HG02610 (cell line): ENCODE results near the gene SHC4.
"Not testable (repeated sequence)": the region's sequence is repeated elsewhere in the genome, so short reads cannot be mapped to it uniquely, and the experiment has no call there.

Experiments used
- ATAC-seq: cut with Tn5 transposase; IDR thresholded peaks from one replicate; pipeline ENCODE4 v1.9.1; 2021; ENCODE audit warnings: mild to moderate bottlenecking, moderate library complexity; ENCODE audit not compliant: unreplicated experiment

Gene SHC4

DNA sequence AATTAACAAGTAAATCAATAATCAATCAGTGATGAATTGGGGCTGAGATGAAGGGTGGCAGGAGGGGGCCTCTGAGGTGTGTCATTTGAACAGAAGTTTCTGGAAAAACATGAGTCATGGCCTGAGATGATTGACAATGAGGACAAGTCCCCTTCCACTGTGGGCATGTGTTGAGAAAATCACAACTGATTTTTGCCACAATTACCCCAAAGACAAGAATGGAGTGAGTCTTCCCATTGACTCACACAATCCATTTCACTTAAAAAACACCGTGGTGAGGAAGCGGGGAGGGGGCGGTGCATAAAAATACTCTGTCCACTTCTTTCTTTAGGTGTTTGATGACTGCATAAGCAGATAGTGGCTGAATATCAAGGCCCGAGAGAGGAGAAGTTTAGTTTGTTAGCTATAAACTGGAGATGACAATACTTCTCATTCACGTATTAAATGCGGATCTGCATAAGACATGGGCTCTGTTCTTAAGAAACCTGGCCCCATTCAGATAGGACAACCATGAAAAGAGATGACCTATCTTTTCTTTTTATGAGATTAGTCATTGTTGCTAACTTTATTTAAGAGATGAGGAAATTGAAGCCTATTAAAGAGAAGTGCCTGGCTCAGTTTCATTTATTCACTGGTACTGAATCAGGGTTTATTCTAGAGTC is 34.7 kb downstream of the SHC4 start:
- ATAC-seq = no peak

DNA sequence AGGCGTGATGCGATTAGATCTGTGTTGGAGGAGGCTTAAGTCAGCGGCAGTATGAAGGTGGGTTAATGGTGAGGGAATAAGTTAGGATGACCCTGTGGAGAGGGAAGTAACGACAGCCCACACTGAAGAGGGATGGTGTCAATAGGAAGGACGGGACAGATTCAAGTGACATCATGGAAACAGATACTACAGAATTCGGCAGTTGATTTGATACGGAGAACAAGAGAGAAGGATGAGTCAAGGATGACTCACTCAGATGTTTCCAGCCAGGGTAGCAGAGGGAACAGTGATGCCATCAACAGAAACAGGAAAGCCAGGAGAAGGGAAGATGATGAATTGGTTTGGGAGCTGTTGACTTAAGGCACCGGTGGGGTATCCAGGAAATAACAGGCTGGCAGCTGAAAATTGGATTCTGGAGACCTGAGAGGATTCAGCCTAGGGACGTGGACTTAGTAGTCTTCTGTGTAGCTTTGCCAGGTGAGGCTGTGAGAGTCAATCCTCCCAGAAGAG is 38.0 kb downstream of the SHC4 start:
- no peak for ATAC-seq

DNA sequence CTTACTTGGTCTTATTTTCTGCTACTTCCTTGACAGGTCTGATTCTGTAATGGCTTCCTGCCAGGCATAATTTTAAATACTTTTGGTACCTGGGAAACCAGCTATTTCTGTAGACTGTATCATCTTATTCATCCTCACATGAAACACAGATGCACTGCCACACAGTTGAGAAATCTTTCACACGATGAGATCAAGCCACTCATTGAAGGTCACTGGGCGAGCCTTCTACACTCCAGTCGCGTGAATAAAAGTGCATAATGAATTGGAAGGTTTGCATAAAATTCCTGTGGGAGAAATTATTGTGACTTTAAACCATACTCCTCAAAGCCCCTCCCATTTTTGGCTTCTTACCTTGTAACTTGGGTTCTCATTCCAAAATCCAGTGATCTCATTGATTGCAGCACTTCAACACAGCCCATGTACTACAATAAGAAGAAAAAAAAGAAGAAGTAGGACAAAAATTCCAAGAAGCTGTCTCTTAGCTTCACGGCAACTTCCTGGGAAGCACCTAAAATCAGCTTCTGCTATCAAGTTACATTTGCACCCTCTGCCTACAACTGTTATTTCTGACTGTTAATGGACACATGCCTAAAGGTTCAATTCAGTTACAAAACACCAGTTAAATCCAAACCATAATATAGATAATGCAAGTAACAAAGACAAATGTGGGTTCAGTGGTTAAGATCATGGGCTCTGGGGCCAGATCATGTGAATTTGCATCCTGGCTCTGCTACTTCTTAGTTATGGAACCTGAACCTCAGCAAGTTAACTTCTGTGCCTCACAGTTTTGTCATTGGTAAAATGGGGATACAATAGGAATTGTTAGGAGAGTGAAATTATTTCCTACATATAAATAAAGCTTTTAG is 39.0 kb downstream of the SHC4 start:
- no peak for ATAC-seq

DNA sequence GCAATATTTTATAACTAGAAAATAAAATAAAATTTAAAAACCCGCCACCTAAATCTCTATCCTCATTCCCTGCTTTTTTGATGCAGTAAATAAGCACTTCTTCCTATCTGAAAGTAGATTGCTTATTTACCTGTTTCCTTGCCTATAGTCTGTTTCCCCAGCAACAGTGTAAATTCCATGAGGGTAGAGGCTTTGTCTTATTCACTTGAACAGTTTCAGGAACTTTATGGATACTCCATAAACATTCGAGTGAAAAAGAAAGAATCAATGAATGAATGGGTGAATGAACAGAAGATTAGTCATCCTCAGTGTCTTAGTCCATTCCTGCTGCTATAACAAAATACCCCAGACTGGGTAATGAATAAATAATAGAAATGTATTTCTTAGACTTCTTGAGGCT is 41.7 kb downstream of the SHC4 start:
- ATAC-seq = no peak

DNA sequence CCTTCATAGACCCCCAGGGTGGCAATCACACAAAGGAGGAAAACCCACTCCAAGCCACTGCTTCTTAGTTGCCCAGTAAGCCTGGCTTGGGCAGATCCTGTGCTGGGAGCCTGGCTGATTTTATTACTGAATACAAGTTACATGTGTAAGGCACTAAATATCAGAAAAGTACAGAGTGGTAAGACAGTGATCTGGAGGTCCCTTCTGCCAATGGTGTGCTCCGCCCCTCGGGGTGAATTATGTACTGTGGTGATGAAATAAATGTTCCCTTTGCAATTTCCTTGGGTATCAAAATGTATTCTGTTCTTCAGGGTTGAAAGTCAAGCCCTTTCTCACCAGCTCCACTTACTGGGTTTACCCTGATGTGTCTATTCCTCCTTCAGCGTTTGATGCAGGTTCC is 47.0 kb downstream of the SHC4 start:
- ATAC-seq = no peak

DNA sequence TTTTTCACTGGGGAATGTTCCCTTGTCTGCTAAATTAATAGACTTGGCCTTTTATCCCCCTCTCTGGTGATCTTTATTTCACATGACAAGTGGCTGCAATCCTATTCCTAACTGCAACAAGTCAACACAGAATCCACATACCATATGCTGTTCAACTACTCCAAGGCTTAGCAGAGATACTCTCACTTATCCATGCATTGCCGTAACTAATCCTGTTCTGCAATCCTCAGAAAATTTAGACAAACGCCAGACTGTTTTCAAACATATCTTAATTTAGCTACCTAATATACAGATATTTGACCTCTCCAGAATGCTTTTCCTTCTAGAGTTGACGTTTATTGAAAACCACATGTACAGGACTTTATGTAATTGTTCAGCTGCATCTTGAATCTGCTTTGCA is 47.9 kb downstream of the SHC4 start:
- ATAC-seq = no peak

DNA sequence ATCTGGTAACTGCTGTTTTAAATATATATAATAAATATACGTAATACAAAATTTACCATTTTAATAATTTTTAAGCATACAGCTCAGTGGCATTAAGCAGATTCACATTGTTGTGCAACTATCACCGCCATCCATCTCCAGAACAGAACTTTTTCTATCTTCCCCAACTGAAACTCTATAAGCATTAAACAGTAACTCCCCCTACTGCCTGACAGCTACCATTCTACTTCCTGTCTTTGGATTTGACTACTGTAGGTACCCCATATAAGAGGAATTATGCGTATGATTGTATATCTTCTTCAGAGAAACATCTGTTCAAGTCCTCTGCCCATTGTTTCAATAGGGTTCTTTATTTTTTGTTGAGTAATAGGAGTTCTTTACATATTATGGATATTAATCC is 49.0 kb downstream of the SHC4 start:
- ATAC-seq = no peak

DNA sequence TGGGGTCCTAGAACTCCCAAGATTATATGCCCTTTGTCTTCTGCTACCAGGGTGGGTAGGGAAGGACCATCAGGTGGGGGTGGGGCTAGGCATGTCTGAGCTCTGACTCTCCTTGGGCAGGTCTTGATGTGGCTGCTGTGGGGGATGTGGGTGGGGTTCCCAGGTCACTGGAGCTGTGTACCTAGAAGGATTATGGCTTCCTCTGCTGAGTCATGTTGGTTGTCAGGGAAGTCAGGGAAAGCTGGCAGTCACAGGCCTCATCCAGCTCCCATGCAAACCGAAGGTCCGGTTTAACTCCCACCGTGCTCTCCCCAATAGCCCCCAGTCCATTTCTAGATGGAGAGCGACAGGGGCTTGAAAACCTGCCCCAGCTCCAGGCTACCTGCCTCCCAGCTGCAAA is 50.6 kb downstream of the SHC4 start:
- no peak for ATAC-seq

DNA sequence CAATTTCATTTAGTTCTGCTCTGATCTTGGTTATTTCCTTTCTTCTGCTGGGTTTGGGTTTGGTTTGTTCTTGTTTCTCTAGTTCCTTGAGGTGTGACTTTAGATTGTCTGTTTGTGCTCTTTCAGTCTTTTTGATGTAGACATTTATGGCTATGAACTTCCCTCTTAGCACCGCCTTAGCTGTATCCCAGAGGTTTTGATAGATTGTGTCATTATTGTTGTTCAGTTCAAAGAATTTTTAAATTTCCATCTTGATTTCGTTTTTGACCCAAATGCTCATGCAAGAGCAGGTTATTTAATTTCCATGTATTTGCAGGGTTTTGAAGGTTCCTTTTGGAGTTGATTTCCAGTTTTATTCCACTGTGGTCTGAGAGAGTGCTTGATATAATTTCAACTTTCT is 53.2 kb downstream of the SHC4 start:
- not testable (repeated sequence) for ATAC-seq

DNA sequence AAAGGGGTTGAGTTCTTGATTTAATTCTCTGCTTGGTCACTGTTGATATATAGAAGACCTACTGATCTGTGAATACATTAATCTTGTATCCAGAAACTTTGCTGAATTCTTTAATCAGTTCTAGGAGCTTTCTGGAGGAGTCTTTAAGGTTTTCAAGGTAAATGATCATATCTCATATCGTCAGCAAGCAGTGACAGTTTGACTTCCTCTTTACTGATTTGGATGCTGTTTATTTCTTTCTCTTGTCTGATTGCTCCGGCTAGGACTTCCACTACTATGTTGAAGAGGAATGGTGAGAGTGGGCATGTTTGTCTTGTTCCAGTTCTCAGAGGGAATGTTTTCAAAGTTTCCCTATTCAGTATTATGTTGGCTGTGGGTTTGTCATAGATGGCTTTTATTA is 54.4 kb downstream of the SHC4 start:
- not testable (repeated sequence) for ATAC-seq

DNA sequence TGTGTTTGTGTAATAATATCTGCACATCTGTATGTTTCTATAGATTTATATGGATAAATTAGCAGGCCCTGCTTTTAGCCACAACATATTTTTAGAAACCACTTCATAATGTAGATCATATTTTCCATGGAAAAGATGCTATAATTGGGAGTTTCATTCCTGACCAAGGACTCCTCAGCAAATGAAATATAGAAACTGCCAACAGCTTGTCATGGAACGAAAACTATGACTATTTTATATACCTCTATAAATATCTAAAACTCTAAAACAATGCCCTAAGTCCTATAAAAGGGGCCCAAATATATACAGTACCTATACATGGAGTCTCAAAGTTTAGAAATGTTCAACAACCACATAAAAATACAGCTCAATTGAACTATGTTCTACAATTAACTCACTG is 57.9 kb downstream of the SHC4 start:
- no peak for ATAC-seq

DNA sequence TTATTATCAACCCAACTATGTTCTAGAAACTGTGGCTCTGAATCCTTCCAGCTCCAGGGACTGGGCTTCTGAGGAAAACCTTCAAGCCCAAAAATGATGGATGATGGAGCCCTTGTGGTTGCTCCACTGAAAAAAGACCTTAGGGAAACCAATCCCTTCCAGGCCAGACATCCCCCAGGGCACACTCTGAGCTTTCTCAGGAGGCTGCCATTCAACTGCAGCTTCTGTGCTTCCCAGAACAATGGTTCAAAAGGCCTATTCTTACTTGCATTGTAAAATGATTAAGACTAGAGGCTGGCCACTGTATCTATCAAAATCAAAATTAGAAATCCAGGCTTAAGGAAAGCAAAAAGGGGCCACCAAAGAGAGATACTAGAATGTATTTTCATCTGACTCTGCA is 58.5 kb downstream of the SHC4 start:
- no peak for ATAC-seq

DNA sequence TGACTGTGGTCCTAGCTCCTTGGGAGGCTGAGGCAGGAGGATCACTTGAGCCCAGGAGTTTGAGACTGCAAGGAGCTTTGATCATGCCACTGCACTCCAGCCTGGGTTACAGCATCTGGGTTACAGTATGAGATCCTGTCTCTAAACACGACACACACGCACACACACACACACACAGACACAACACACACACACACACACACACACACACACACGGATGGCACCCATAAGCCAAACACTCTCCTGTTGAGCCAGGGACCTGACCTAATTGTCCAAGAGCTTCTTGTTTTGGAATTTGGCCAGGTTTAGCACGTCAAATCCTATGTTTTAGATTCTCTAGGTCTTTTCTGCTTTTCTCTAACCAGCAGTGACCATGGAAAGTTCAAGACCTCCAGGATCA is 59.0 kb downstream of the SHC4 start:
- no peak for ATAC-seq

DNA sequence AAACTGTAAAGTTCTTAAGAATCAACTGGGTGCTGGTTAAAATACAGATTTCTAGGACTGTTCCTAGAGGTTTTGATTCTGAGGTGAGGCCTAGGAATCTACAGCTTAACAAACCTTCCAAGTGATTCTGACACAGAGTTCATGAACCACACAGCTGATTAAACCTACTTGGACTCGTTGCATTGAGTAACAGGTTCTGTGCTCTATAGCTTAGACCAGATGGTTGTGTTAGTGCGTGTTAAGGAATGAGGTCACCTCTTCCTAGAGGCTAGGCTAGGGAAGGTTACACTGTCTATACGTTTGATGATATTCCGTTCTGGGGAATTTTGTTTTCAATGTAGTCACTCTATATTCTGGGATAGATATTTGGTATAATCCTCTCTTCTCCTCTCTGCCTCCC is 63.9 kb downstream of the SHC4 start:
- no peak for ATAC-seq

DNA sequence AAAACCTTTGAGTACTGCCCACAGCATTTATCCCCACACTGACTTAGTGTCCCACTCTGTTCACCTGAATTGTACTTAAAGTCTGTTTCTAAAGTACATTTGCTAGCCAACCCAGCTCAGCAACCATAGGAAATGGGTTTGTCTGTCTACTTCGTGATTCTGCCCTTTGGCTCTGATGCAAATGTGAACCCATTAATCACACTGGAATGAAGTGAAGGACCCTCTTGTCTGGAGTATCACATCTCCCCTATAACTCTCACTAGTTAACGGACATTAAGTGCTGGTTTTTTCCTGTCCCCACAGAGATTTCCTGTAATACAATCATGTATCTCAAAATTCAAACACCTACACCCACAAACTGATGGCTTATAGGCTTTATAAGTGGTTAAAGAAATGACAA is 65.3 kb downstream of the SHC4 start:
- no peak for ATAC-seq

DNA sequence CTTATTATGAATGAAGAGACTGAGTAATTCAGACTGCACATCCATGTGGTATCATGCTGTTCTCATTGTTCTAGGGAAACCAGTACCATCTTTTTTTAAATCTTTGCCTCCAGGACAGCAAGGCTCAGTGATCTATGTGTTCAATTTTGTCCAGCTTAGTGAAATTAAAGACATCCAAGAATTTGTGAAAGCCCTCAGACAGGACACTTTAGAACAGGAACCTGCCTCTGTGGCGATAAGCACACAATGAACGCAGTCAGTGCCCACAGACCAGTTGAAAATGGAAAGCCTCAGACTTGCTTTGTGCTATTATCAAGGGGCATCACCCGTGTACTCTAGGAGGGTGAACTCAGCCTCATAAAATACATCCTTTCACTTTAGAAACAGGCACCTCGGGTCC is 65.7 kb downstream of the SHC4 start:
- ATAC-seq = no peak

DNA sequence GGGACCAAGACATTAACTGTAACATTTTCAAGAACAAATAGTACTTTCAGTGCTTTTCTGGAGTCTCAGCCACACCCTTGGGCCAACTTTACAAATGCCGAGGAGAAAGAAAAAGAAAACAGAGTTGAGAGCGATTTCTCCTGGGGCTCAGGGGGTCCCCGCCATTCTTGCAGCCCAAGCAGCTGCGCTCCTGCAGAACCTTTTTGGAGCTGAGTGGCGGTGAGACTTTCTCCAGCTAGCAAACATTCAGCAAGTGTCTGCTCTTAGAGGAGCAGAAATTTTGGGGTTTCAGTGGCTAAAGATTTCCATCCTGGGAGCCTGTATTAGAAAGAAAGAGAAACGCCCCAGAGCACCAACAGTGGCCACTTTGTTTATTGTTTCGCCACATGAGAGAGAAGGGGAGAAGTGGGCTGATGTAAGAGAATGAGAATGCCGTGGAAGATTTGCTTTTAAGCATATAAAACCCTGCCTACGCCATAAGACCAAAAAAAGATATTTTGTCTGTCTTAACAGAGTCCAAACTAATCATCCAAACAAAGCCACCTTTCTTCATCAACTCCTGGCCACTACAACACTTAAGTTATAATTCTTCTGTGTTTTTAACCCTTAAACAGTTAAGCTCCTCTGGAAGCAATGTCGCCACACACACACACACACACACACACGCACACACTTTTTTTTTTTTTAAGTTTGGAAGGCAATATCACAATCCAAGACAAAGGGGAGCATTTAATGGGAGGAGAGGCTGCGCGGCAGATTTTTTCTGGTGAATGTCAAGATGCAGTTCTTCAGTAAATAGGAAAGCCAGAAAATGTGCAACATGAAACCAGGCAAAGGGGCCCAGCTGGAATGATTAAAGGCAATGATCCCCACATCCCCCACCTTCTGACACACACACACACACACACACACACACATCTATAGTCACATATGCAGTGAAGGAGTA is 66.6 kb downstream of the SHC4 start:
- ATAC-seq = no peak

DNA sequence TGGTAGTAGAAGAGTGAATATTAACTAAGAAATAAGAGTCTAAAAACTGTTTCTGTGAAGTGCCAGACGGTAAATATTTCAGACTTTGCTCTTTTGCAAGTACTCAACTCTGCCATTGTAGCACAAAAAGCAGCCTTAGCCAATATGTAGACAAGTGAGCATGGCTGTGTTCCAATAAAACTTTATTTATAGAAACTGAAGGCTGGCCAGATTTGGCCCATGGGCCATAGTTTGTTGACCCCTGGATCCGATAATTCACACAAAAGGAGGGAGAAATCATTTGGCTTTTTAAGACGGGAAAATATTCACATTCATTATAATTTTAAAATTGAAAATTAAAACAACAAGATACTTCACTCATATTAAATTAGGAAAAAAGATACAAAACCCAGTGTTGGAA is 70.4 kb downstream of the SHC4 start:
- ATAC-seq = no peak

DNA sequence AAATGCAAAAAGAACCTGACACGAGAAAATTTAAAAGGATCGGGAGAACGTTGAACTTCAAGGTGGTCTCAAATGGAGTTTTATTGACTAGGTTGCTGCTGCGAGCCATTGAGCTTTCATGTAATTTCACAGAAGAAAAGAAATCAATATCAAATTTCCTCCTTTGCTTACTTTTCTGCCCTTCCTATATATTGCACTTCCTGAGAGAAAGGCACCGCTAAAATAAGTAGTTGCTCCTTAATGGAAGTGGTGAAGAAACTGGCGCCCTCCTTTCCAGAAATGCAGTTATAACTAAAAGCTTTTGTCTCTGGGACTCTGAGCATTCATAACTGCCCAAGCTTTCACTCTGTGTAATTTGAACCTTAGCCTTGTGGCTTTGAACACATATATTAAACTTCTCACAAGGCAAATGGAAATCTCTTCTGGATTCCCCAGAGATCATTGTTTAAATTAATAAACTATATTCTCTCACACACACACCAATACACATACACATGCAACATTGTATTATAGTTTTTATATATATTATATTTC is 72.4 kb downstream of the SHC4 start:
- no peak for ATAC-seq

DNA sequence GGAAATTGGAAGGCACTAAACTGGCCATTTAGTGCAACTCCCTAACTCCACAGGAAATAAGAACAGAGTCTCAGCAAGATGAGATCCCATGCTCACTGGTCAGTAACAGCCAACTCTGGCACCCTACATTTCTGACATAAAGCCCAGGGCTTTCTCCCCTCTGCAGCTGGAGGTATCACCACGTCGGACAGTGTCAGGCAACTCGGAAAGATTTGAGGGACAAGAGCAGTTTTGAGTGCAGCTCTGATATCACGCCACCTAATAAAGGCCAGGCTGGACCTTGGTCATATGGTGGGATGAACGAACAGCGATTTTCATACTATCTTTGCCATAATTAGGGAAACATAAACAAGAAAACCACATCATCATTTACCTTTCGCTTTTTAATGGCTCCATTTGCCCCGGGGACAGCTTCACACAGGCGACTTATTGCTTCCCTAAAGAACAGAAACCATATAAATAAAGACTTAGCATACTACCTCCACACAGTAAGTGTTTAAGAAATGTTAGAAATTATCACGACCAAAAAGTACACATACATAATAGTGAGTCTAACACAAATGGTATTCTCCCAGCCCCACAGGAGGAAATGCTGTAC is 73.2 kb downstream of the SHC4 start:
- no peak for ATAC-seq

DNA sequence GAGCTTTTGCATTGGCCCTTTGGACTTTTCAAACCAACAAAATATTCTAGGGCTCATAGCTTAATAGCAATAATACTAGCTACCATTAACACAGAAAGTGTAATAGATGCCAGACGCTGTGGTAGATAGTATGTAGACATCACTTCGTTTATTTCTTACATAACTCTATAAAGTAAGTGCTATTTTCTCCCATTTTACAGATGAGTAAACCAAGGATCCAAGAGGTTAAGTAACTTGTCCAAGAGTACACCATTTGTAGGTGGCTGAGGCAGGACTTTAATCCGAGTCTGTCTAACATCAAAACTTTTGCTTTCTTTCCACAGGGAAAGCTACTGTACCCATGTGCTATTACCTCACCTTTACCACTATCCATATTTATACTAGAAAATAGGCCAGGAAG is 73.8 kb downstream of the SHC4 start:
- ATAC-seq = no peak
